ENCODE results near the gene PCDHB13. TPM values are rescaled to one million over a fixed set of nuclear protein-coding genes. Genes with fewer than 3 reads are reported as not detected.
"Not testable (repeated sequence)": the region's sequence is repeated elsewhere in the genome, so short reads cannot be mapped to it uniquely, and the experiment has no call there.

Gene PCDHB13
- total RNA-seq, 1 donor from 2014 or later, result 2.5 TPM

DNA sequence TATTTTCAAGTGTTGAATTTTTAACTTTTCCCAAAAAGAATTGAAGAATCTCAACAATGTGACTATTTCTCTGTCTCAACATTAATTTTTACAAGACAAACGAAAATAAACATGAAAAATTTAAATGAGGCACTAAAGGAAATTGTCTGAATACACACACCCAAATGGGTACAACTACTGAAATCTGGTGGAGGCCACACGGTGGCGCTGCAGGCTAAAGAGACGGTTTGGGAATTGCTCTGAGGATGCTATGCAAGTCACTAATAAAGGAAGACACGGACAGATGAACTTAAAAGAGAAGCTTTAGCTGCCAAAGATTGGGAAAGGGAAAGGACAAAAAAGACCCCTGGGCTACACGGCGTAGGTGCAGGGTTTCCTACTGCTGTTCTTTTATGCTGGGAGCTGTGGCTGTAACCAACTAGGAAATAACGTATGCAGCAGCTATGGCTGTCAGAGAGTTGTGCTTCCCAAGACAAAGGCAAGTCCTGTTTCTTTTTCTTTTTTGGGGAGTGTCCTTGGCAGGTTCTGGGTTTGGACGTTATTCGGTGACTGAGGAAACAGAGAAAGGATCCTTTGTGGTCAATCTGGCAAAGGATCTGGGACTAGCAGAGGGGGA, 21.5 kb upstream of the PCDHB13 start, which contains the start of gene PCDHB10:
Gene PCDHB10 (plus strand): TSS at position 244 of the 616 bp plus-strand sequence. CDS start 200 bp downstream, at position 444.
- H3K4me3 ChIP-seq, result no peak within 1 kb of the TSS
- intact Hi-C loops (cut with micrococcal nuclease), result no loop called here
- DNase-seq, result no peak

DNA sequence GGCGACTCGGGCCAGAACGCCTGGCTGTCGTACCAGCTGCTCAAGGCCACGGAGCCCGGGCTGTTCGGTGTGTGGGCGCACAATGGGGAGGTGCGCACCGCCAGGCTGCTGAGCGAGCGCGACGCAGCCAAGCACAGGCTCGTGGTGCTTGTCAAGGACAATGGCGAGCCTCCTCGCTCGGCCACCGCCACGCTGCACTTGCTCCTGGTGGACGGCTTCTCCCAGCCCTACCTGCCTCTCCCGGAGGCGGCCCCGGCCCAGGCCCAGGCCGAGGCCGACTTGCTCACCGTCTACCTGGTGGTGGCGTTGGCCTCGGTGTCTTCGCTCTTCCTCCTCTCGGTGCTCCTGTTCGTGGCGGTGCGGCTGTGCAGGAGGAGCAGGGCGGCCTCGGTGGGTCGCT, 19.4 kb upstream of the PCDHB13 start:
- H3K36me3 ChIP-seq, result peaks cover 16% of the 10 kb centered on the region
- H3K27me3 ChIP-seq (ENCODE audit: low read depth), result peaks cover 33% of the 10 kb centered on the region
- DNase-seq; H3K4me1 ChIP-seq; H3K27ac ChIP-seq (replicated peaks); intact Hi-C loops (cut with micrococcal nuclease); H3K4me3 ChIP-seq: not testable (repeated sequence)
- H3K9me3 ChIP-seq (replicated peaks), result peaks cover 93% of the 10 kb centered on the region

More for the DNA sequence above, 21.5 kb upstream of the PCDHB13 start, which contains the start of gene PCDHB10:
- Histone ChIP-seq H3K4me1 (no peaks in the 10 kb centered on the region), H3K36me3 (peaks cover 12% of the 10 kb centered on the region), H3K27ac (replicated peaks) (no peak within 1 kb of the TSS), H3K27me3 (ENCODE audit: low read depth) (peaks cover 48% of the 10 kb centered on the region), H3K9me3 (replicated peaks) (peaks cover 90% of the 10 kb centered on the region)
- peak; percentile 49 for TF ChIP-seq CTCF (IDR thresholded peaks at IDR 0.05; ENCODE audit: borderline replicate concordance)

GRCh38 chr5:141196363-141196762, 17.4 kb upstream of the PCDHB13 start:
- intact Hi-C loops (cut with micrococcal nuclease), result no loop called here
- H3K36me3 ChIP-seq, result peaks cover 16% of the 10 kb centered on the region
- H3K27me3 ChIP-seq (ENCODE audit: low read depth), result peaks cover 23% of the 10 kb centered on the region
- no peak for TF ChIP-seq CTCF (IDR thresholded peaks at IDR 0.05; ENCODE audit: borderline replicate concordance)
- no peak overlapping the region for H3K27ac ChIP-seq (replicated peaks)
- H3K4me3 ChIP-seq, result no peak overlapping the region
- H3K9me3 ChIP-seq (replicated peaks), result peaks cover 91% of the 10 kb centered on the region
- H3K4me1 ChIP-seq, result no peaks in the 10 kb centered on the region
- DNase-seq, result no peak

GRCh38 chr5:141199359-141200235, 14.1 kb upstream of the PCDHB13 start, which contains the start of gene PCDHB11:
PCDHB11 (plus strand) TSS chr5:141199627; CDS start chr5:141199775, 148 bp downstream.
- intact Hi-C loops (cut with micrococcal nuclease), result no loop called here
- Histone ChIP-seq H3K4me1 (no peaks in the 10 kb centered on the region), H3K9me3 (replicated peaks) (peaks cover 97% of the 10 kb centered on the region), H3K27me3 (ENCODE audit: low read depth) (peaks cover 41% of the 10 kb centered on the region), H3K27ac (replicated peaks) (no peak within 1 kb of the TSS), H3K36me3 (peaks cover 20% of the 10 kb centered on the region), H3K4me3 (peak within 1 kb of the TSS; percentile 35)
- DNase-seq, result no peak
- peak; percentile 23 for TF ChIP-seq CTCF (IDR thresholded peaks at IDR 0.05; ENCODE audit: borderline replicate concordance)

DNA sequence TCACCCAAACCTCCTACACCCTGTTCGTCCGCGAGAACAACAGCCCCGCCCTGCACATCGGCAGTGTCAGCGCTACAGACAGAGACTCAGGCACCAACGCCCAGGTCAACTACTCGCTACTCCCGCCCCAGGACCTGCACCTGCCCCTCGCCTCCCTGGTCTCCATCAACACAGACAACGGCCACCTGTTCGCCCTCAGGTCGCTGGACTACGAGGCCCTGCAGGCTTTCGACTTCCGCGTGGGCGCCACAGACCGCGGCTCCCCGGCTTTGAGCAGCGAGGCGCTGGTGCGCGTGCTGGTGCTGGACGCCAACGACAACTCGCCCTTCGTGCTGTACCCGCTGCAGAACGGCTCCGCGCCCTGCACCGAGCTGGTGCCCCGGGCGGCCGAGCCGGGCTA, 12.6 kb upstream of the PCDHB13 start:
- Histone ChIP-seq H3K9me3 (replicated peaks) (peaks cover 95% of the 10 kb centered on the region), H3K36me3 (peaks cover 19% of the 10 kb centered on the region), H3K27me3 (ENCODE audit: low read depth) (peaks cover 39% of the 10 kb centered on the region)
- intact Hi-C loops (cut with micrococcal nuclease); H3K4me1 ChIP-seq; H3K27ac ChIP-seq (replicated peaks); DNase-seq; H3K4me3 ChIP-seq: not testable (repeated sequence)

DNA sequence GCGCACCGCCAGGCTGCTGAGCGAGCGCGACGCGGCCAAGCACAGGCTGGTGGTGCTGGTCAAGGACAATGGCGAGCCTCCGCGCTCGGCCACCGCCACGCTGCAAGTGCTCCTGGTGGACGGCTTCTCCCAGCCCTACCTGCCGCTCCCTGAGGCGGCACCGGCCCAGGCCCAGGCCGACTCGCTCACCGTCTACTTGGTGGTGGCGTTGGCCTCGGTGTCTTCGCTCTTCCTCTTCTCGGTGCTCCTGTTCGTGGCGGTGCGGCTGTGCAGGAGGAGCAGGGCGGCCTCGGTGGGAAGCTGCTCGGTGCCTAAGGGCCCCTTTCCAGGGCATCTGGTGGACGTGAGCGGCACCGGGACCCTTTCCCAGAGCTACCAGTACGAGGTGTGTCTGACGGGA, 12.1 kb upstream of the PCDHB13 start:
- intact Hi-C loops (cut with micrococcal nuclease); H3K27ac ChIP-seq (replicated peaks); H3K4me1 ChIP-seq; DNase-seq; H3K4me3 ChIP-seq: not testable (repeated sequence)
- H3K36me3 ChIP-seq, result peaks cover 13% of the 10 kb centered on the region
- H3K9me3 ChIP-seq (replicated peaks), result peaks cover 95% of the 10 kb centered on the region
- peaks cover 39% of the 10 kb centered on the region for H3K27me3 ChIP-seq (ENCODE audit: low read depth)
